ENCODE data around the gene WWOX.

Gene WWOX

GRCh38 chr16:78494105-78494504 lies 394.7 kb downstream of the WWOX start:
- DNase-seq = no peak
- H3K4me1 Mint-ChIP-seq (ENCODE audit: low read depth) = no peaks in the 10 kb centered on the region
- H3K27ac Mint-ChIP-seq = no peak overlapping the region
- no peaks in the 10 kb centered on the region for H3K9me3 Mint-ChIP-seq
- H3K36me3 Mint-ChIP-seq (ENCODE audit: low read depth) = no peaks in the 10 kb centered on the region
- no peaks in the 10 kb centered on the region for H3K27me3 Mint-ChIP-seq
- no peak overlapping the region for H3K4me3 Mint-ChIP-seq

- Mint-ChIP-seq H3K27me3 (no peaks in the 10 kb centered on the region), H3K27ac (no peak overlapping the region), H3K36me3 (ENCODE audit: low read depth) (no peaks in the 10 kb centered on the region), H3K9me3 (no peaks in the 10 kb centered on the region), H3K4me1 (ENCODE audit: low read depth) (no peaks in the 10 kb centered on the region), H3K4me3 (no peak overlapping the region)
- DNase-seq = no peak
These were observed 395.2 kb downstream of the WWOX start for GRCh38 chr16:78494674-78495073.

GRCh38 chr16:78496189-78496588 lies 396.7 kb downstream of the WWOX start:
- no peaks in the 10 kb centered on the region for H3K4me1 Mint-ChIP-seq (ENCODE audit: low read depth)
- H3K27ac Mint-ChIP-seq = no peak overlapping the region
- H3K27me3 Mint-ChIP-seq = no peaks in the 10 kb centered on the region
- DNase-seq = no peak
- no peaks in the 10 kb centered on the region for H3K36me3 Mint-ChIP-seq (ENCODE audit: low read depth)
- no peaks in the 10 kb centered on the region for H3K9me3 Mint-ChIP-seq
- H3K4me3 Mint-ChIP-seq = no peak overlapping the region

GRCh38 chr16:78499399-78499798 lies 399.9 kb downstream of the WWOX start:
- Mint-ChIP-seq H3K4me1 (ENCODE audit: low read depth) (no peaks in the 10 kb centered on the region), H3K36me3 (ENCODE audit: low read depth) (no peaks in the 10 kb centered on the region), H3K27me3 (no peaks in the 10 kb centered on the region), H3K4me3 (no peak overlapping the region), H3K27ac (no peak overlapping the region), H3K9me3 (no peaks in the 10 kb centered on the region)
- no peak for DNase-seq

DNA sequence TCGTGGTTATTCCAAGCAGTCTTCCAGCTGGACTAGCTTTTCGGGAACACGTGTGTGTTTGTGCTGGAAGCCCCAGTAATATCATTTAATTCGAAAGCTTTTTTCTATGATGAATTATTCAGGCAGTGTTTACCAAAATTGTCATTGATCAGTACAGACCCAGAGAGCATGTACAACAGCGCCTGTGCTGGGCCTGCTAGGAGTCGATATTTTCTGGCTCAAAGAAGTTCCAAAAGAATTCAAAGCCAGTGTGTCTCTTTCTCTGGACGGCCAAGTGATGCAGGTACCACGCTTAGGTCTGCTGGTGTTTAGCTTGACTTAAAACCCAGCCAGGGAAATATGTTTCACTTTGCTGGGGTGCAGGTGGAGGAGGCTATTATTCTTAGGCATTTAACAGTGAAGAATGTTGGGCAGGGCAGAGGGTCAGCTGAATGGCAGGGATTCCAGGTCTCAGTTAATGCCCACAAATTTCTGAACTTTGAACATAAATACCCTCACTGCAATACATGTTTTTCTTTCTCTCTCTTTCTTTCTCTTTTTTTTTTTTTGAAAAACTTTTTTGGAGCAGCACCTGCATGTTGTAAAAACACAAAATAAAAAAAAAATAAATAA lies 401.3 kb downstream of the WWOX start:
- Mint-ChIP-seq H3K27ac (no peak overlapping the region), H3K36me3 (ENCODE audit: low read depth) (no peaks in the 10 kb centered on the region), H3K9me3 (no peaks in the 10 kb centered on the region), H3K27me3 (no peaks in the 10 kb centered on the region), H3K4me1 (ENCODE audit: low read depth) (no peaks in the 10 kb centered on the region), H3K4me3 (no peak overlapping the region)
- no peak for DNase-seq

DNA sequence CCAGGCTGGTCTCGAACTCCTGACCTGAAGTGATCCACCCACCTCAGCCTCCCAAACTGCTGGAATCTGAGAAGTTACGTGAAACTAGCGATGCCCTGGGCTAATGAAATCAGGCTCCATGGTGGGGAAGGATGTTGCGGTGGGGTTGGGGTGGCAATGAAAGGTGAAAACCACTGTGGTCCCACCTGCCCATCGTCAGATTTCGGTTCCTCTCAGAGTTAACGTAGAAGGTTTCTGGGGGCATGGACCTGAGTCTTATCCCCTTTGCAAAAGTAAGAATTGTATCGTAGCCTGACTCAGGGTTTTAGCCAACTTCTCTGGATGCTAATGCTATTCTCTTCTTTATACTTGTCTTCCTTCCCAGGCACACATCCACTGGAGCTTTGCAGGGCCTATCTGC lies 402.3 kb downstream of the WWOX start:
- no peaks in the 10 kb centered on the region for H3K27me3 Mint-ChIP-seq

GRCh38 chr16:78502812-78503350 lies 403.4 kb downstream of the WWOX start:
- no peak overlapping the region for H3K4me3 Mint-ChIP-seq
- no peaks in the 10 kb centered on the region for H3K36me3 Mint-ChIP-seq (ENCODE audit: low read depth)
- no peaks in the 10 kb centered on the region for H3K4me1 Mint-ChIP-seq (ENCODE audit: low read depth)
- H3K9me3 Mint-ChIP-seq = no peaks in the 10 kb centered on the region
- H3K27me3 Mint-ChIP-seq = no peaks in the 10 kb centered on the region
- DNase-seq = no peak
- no peak overlapping the region for H3K27ac Mint-ChIP-seq

More for the DNA sequence above, 402.3 kb downstream of the WWOX start:
- H3K27ac Mint-ChIP-seq = no peak overlapping the region
- no peaks in the 10 kb centered on the region for H3K9me3 Mint-ChIP-seq
- no peaks in the 10 kb centered on the region for H3K36me3 Mint-ChIP-seq (ENCODE audit: low read depth)
- DNase-seq = no peak
- H3K4me3 Mint-ChIP-seq = no peak overlapping the region
- no peaks in the 10 kb centered on the region for H3K4me1 Mint-ChIP-seq (ENCODE audit: low read depth)

- H3K4me3 Mint-ChIP-seq = no peak overlapping the region
- no peaks in the 10 kb centered on the region for H3K9me3 Mint-ChIP-seq
- no peaks in the 10 kb centered on the region for H3K4me1 Mint-ChIP-seq (ENCODE audit: low read depth)
- no peak for DNase-seq
- H3K27me3 Mint-ChIP-seq = no peaks in the 10 kb centered on the region
- no peaks in the 10 kb centered on the region for H3K36me3 Mint-ChIP-seq (ENCODE audit: low read depth)
- no peak overlapping the region for H3K27ac Mint-ChIP-seq
These were observed 404.1 kb downstream of the WWOX start for GRCh38 chr16:78503602-78504001.

DNA sequence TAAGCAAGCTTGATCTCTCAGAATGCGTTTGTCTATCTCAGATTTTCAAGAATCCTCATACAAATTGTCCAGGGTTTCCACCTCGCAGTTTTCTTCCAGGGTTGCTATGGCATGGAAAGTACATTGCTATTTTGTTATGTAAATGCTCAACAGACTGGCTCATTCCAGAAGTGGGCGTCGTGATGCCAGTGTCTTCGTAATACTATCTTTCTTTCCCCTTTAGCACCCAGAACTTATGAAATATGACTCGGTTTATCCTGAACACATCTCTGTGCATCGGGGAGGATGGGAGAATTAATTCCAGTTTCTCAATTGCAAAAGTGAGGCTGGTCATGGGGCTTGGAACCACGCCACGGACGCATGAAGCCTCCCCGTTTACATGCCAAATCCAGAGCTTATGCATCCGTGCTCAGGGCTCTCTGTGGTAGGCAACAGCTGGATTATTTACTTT lies 405.0 kb downstream of the WWOX start:
- Mint-ChIP-seq H3K4me1 (ENCODE audit: low read depth) (no peaks in the 10 kb centered on the region), H3K27ac (no peak overlapping the region), H3K27me3 (no peaks in the 10 kb centered on the region), H3K36me3 (ENCODE audit: low read depth) (no peaks in the 10 kb centered on the region), H3K4me3 (no peak overlapping the region), H3K9me3 (no peaks in the 10 kb centered on the region)
- DNase-seq = no peak

DNA sequence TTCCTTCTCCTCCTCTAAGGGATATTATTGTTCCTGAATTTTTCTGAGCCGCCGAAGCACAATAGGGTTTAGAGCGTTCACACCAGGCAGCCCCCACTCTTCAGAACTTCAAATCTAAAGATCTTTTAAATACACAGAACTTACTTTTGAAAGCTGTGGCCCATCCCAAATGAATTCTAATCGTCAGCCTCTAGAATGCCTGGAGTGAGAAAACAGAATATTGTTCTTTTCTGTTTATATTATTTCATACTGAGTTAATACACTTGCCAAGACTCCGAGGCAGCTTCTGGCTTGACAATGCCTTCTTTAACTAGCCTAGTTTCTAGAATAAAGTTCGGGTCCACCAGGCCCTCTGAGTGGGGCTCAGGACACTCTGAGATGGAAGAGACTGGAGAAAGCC lies 405.6 kb downstream of the WWOX start:
- peaks cover 2% of the 10 kb centered on the region for H3K4me1 Mint-ChIP-seq (ENCODE audit: low read depth)
- H3K27ac Mint-ChIP-seq = no peak overlapping the region
- H3K4me3 Mint-ChIP-seq = no peak overlapping the region
- H3K27me3 Mint-ChIP-seq = no peaks in the 10 kb centered on the region
- DNase-seq = no peak
- H3K9me3 Mint-ChIP-seq = no peaks in the 10 kb centered on the region
- H3K36me3 Mint-ChIP-seq (ENCODE audit: low read depth) = no peaks in the 10 kb centered on the region

DNA sequence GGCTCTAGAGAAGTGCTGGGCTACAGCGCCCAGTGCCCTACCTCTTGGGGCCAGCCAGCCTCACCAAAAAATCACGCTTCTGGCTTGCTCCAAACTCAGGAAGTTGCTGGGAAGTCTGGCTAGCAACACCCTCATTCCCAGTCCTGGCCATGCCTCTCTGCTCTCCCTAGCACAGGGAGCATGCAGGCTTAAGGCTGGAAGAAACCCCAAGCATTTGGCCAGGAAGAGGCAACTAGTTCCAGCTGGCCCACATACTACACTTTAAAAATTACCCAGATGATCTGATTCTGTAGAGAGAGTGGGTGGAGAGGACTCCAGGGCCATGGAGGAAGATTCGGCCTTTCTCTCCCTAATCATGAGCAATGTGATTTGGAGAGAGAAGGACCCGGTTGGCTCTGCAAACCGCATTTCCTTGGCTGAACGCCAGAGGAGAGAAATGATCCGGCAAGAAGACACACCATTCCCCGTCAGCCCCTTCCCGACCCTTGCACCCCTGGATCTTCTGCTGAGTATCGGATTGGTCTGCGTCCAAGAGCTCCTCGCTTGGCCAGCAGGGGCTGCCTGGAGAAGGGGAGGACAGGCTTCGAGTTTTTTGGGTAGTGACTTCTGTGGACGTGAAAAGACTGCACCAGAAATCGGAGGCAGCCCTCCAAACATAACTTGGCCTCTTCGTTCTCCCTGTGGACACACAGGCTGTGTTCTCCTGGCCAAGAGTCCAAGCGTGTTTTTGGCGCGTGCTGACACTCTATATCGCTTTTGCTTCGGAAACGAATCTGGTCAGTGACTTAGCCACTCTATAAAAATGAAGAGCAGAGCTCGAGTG lies 406.3 kb downstream of the WWOX start:
- no peak overlapping the region for H3K4me3 Mint-ChIP-seq
- H3K27me3 Mint-ChIP-seq = no peaks in the 10 kb centered on the region
- H3K4me1 Mint-ChIP-seq (ENCODE audit: low read depth) = peaks cover 3% of the 10 kb centered on the region
- no peak for DNase-seq
- H3K27ac Mint-ChIP-seq = no peak overlapping the region
- no peaks in the 10 kb centered on the region for H3K9me3 Mint-ChIP-seq
- no peaks in the 10 kb centered on the region for H3K36me3 Mint-ChIP-seq (ENCODE audit: low read depth)

DNA sequence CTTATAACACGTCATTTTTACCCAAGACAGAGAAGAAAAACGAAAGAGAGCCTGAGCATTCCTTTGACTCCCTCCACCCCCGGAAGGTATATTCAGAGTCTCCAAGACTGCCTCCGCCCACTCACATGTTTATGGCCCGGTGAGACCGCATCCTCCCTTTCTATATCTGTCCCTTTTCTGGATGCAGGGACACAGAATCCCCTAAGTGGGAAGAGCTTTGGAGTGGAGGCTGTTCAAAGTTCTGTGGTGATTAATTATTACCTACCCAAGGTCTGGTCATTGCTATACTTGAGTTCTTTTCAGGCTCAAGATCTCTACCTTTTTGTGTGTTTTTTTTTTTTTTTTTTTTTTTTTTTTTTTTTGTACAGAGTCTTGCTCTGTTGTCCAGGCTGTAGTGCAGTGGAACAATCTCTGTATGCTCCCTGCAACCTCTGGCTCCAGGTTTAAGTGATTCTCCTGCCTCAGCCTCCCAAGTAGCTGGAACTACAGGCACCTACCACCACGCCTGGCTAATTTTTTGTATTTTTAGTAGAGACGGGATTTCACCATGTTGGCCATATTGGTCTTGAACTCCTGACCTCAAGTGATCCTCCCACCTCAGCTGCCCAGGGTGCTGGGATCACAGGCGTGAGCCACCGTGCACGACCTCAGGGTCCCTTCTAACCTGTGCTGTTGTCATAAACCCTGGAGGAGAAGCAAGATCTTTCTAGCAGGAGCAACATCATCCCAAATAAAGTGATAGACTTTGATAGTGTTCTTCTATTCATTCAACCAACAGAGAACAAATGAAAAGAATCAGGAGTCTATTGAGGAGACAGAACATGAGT lies 407.1 kb downstream of the WWOX start:
- no peaks in the 10 kb centered on the region for H3K9me3 Mint-ChIP-seq
- no peak overlapping the region for H3K4me3 Mint-ChIP-seq
- H3K27me3 Mint-ChIP-seq = no peaks in the 10 kb centered on the region
- no peak for DNase-seq
- H3K27ac Mint-ChIP-seq = no peak overlapping the region
- peaks cover 3% of the 10 kb centered on the region for H3K4me1 Mint-ChIP-seq (ENCODE audit: low read depth)
- no peaks in the 10 kb centered on the region for H3K36me3 Mint-ChIP-seq (ENCODE audit: low read depth)

- Mint-ChIP-seq H3K9me3 (no peaks in the 10 kb centered on the region), H3K4me3 (no peak overlapping the region), H3K27ac (no peak overlapping the region), H3K36me3 (ENCODE audit: low read depth) (no peaks in the 10 kb centered on the region), H3K4me1 (ENCODE audit: low read depth) (peaks cover 3% of the 10 kb centered on the region), H3K27me3 (no peaks in the 10 kb centered on the region)
- DNase-seq = no peak
These were observed 408.1 kb downstream of the WWOX start for GRCh38 chr16:78507576-78507975.

- DNase-seq = no peak
- Mint-ChIP-seq H3K27me3 (no peaks in the 10 kb centered on the region), H3K36me3 (ENCODE audit: low read depth) (no peaks in the 10 kb centered on the region), H3K9me3 (no peaks in the 10 kb centered on the region), H3K27ac (no peak overlapping the region), H3K4me3 (no peak overlapping the region), H3K4me1 (ENCODE audit: low read depth) (peaks cover 3% of the 10 kb centered on the region)
These were observed 410.5 kb downstream of the WWOX start for GRCh38 chr16:78509965-78510364.
